SH-SY5Y (cell line): ENCODE results near the gene GNG7.

Experiments used
- GATA2 ChIP-seq: IDR thresholded peaks from 2 replicates; pipeline ENCODE4 v1.6.1; 2011; ENCODE audit warnings: mild to moderate bottlenecking, low read depth, low read length
- GATA3 ChIP-seq: IDR thresholded peaks from 2 replicates; pipeline ENCODE4 v1.6.1; 2011; ENCODE audit warnings: low read depth, mild to moderate bottlenecking, low read length, moderate library complexity

GRCh38 chr19:2650515-2650914, 52.0 kb downstream of the GNG7 start:
- TF ChIP-seq GATA2, result no peak
- no peak for TF ChIP-seq GATA3
